Suprapubic skin (tissue), 4 donors: Measurements from ENCODE around the gene FIGN.

Source experiments
- POLR2A ChIP-seq, 2 donors: fragments of 450-650 bp; IDR thresholded peaks; one replicate each; pipeline ENCODE4 v1.6.1; 2017; ENCODE audit warnings: antibody characterized with exemption in 2 of 2, mild to moderate bottlenecking in 2 of 2, moderate library complexity in 2 of 2
- POLR2AphosphoS5 ChIP-seq, 3 donors: sonication (generic); formaldehyde crosslinking; IDR thresholded peaks; one replicate each; pipeline ENCODE4 v1.6.1; 2017; ENCODE audit warnings: antibody characterized with exemption in 3 of 3
- TF ChIP-seq, protein P1 (sequence below), 2 donors: fragments of 200-600 bp in 1 of 2; fragments of 450-650 bp in 1 of 2; sonication (generic) in 1 of 2; IDR thresholded peaks; one replicate each; pipeline ENCODE4 v1.5.1; 2016 to 2019; ENCODE audit warnings: antibody characterized with exemption in 2 of 2, mild to moderate bottlenecking in 1 of 2, moderate library complexity in 1 of 2

DNA sequence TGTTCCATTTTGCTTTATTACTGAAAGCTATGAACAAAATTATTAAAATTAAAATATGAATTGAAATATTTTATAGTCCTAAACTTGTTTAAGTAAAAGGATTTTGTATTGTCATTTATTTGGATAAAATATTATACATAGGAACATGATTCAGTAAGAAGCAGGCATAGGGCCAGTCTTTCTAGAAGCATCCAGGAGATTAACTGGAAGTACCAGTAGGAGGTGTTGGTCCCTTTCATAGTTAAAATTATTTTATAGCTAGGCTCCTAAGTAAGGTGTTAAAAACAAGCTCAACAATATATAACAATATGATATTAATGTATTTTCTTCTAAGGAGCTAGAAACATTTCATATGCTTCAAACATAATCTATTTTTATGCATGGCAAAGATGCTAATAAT is 43.7 kb downstream of the FIGN start:
- TF ChIP-seq, protein P1, sequence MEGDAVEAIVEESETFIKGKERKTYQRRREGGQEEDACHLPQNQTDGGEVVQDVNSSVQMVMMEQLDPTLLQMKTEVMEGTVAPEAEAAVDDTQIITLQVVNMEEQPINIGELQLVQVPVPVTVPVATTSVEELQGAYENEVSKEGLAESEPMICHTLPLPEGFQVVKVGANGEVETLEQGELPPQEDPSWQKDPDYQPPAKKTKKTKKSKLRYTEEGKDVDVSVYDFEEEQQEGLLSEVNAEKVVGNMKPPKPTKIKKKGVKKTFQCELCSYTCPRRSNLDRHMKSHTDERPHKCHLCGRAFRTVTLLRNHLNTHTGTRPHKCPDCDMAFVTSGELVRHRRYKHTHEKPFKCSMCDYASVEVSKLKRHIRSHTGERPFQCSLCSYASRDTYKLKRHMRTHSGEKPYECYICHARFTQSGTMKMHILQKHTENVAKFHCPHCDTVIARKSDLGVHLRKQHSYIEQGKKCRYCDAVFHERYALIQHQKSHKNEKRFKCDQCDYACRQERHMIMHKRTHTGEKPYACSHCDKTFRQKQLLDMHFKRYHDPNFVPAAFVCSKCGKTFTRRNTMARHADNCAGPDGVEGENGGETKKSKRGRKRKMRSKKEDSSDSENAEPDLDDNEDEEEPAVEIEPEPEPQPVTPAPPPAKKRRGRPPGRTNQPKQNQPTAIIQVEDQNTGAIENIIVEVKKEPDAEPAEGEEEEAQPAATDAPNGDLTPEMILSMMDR (IDR thresholded peaks at IDR 0.05), result no peak
- TF ChIP-seq POLR2A (IDR thresholded peaks at IDR 0.05) (no peak), POLR2AphosphoS5 (IDR thresholded peaks at IDR 0.05) (no peak)
